GM19328 (cell line): Measurements from ENCODE around the gene KRT31.
"Not testable (repeated sequence)": the region's sequence is repeated elsewhere in the genome, so short reads cannot be mapped to it uniquely, and the experiment has no call there.

ENCODE experiments used
- ATAC-seq: cut with Tn5 transposase; IDR thresholded peaks from one replicate; pipeline ENCODE4 v1.9.1; 2021; ENCODE audit warnings: mild to moderate bottlenecking, moderate library complexity; ENCODE audit not compliant: unreplicated experiment

KRT31 gene

DNA sequence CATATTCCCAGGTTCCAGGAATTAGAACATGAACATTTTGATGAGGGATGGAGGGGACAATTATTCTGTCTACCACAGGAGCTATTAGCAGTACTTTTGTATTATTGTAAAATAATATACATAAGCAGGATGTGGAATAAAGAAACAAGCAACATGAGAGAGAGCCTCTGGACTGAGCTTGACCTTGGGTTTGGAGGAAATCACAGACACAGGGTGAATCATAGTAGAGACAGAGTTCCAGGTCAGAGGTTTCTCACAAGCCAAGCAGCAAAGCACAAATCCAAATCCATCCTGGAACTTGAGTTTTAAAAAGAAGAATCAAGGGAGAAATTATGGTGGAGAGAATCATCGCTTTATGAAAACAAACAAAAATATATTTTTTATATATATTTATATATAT lies 5.1 kb downstream of the KRT31 start:
- no peak for ATAC-seq

DNA sequence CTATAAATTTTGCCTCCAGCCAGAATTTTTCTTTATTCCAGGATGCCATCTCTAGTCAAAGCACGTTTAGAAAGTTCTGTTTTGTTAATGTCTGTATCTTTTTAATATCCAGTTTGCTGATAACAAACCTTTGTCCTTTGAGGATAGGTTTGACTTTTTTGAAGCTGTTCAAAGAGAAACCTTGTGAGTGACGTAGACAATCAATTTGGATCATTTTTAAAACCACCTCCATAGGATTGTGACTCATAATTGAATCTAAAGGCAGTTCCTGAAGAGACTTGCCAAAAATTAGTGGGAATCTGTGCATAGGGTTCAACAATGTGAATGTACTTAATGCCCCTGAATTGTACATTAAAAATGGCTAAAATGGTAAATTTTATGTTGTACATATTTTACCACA lies 5.9 kb downstream of the KRT31 start:
- no peak for ATAC-seq

DNA sequence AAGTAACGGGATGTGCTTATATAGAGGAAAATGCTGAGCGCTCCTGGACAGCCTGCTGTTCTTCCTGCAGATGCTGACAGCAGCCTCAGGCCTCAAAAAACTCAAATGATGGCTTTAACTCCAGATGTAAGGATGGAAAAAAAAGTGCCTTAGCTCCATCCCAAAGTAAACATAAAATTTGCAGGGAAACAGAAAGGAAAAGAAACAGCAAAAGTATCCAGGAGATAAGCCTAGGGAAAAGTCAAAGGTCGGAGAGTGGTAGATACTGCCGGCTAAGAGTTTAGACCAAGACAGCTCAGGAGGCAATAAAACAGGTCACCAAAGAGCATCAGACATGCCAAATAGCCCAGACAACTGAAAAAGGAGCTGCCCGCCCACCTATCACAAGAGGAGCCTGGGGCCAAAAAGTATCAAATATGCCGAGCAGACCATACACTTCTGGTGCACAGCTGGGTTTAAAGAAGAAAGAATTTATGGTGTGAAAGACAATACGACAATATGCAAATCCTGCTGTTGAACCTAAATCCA lies 6.9 kb downstream of the KRT31 start:
- ATAC-seq: no peak

DNA sequence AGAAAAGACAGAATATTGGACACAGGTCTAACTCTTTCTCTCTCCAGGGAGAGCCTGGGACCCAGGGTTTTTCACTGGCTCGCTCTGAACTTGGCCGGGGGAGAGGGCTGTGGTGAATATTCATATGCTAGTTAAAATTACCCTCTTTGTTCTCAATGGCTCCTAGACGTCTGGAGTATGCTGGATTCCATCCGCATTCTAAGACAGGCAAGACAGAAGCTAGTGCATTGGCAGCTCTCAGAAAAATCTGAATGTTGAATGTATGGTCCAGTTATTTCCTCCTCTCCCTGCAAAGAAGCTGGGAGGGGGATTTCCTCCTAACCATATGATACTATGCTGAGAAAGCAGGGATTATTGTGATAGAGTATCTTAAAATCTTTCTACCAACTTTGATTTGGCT lies 9.7 kb downstream of the KRT31 start:
- no peak for ATAC-seq

DNA sequence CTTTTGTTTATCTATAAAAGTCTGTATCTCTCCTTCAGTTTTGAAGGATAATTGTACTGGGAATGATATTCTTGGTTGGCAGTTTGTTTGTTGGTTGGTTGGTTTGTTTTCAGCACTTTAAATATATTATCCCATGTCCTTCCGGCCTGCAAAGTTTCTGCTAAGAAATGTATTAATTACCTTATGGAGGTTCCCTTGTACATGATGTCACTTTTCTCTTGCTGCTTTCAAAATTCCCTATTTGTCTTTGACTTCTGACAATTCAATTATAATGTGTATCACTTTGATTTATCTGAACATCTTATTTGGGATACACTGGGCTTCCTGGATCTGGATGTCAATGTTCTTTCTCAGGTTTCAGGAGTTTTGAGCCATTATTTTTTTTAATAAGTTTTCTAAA lies 11.2 kb downstream of the KRT31 start:
- no peak for ATAC-seq

DNA sequence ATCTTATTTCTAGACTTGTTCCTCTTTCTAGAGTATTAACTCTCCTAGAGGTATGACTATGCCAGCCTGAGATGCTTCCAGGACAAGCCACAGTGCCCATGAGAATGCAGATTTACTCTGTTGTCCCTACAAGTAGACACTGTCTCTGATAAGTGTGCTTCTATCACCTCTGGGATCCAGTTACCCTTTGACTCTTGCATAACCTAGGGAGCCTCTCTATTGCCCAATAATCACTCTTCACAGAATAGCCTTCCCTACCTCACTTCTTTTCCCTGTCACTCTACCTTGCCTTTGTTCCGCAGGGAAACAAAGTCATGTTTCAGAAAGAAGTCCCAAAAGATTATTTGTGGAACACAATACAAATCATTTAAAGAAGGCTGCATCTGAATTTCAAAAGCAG lies 13.7 kb downstream of the KRT31 start:
- no peak for ATAC-seq

DNA sequence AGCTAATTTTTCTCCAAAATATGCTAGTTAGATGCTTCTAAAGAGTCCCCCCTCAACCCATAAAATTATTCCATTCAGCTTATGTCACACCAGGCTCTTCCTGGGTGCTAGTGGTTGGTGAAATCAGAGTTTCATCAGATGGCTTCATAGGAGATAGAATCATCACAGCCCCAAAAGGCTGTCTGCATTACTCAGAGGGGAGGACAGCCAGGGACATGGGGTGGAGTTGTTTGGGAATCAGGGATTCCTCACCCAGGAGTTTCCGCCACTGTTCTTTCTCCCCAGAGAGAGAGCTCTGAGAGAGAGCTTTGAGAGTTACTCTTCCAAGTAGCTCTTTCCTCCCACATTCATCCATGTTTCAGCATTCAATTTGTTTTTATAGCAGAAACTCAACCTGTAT lies 15.0 kb downstream of the KRT31 start:
- ATAC-seq: no peak

DNA sequence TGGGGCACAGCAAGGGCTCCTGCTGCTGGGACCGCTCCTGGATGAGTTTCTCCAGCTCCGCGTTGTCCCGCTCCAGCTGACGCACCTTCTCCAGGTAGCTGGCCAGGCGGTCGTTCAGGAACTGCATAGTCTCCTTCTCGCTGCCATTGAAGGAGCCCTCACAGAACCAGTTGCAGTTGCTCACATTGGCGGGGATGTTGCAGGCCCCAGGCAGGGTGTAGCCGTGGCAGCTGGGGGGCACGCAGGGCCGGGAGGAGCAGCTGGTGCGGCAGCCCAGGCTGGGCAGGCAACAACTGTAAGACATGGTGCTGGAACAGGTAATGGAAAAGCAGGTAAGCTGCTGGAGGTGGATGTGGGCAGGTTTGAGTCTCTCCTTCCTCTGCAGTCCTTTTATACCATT lies 15.5 kb downstream of the KRT31 start, which contains the start of gene KRT34:
KRT34 (minus strand) TSS at position 364 of the 400 bp plus-strand sequence; CDS start at position 304, 60 bp downstream.
- not testable (repeated sequence) for ATAC-seq

DNA sequence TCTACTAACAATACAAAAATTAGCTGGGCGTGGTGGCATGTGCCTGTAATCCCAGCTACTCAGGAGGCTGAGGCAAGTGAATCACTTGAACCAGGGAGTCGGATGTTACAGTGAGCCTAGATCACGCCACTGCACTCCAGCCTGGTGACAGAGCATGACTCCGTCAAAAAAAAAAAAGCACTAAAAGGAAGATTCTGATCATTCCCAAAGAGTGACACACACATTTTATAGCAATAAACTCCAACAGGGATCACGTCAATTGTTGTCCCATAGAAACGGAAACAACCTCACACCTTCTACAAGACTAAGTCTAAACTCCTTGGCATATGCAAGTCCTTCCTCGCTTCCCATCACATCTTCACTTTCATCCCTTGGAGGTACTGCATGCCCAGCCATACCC lies 17.3 kb downstream of the KRT31 start:
- ATAC-seq: not testable (repeated sequence)

DNA sequence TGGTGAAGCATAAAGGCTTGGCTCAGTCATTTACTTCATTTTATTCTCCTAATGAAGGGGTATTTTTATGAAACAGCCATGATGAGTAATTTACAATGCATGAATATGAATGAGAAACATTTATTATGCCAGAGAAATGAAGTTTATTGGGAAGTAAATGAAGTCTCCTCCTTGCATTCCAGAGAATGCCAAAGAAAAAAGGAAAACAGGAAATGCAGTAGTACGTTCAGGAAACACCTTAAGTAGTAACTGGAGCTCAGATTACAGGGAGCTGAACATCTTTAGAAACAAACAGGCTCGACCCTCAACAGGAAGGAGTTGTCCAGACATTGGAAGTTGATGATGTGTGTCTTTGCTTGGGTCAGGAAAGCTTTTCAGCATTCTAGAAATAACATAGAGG lies 19.9 kb downstream of the KRT31 start:
- ATAC-seq: no peak

DNA sequence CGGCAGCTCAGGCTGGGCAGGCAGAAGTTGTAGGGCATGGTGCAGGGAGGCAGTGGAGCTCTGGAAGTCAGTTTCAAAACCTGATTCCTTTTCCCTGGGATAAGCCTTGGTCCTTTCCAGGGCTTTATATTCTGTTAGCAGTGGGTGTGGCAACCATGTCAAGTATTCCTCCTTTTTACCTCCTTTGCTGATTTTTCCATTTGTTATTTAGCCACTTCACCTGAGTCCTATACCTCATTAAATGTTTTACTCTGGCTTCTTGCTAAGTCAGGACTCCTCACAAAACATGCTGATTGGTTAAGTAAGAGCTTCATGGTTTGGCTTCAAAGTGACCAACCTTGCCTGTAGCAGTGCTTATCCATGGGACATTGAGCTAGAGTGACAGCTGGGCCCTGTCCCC lies 27.7 kb downstream of the KRT31 start, which contains the start of gene KRT33B:
KRT33B (minus strand) TSS at position 101 of the 400 bp plus-strand sequence; CDS start at position 38, 63 bp downstream.
- ATAC-seq: no peak

DNA sequence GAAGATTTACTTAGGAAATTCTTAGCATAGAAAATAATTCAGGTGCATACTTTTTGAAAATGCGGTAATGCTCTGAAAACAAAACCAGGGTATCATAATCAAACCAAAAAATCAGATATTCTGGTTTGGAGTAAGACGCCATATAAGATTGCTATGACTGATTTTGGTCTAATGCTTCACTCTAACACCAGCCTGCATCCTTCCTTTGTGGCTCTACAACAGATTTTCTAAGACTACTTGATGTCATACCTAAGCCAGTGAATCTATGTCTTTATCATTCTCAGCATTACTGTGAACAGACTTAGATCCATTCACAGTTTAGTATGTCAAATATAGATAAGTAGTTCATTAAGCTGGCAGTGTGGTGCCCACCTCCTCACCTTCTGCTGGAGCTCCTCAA lies 28.4 kb downstream of the KRT31 start:
- ATAC-seq: no peak

DNA sequence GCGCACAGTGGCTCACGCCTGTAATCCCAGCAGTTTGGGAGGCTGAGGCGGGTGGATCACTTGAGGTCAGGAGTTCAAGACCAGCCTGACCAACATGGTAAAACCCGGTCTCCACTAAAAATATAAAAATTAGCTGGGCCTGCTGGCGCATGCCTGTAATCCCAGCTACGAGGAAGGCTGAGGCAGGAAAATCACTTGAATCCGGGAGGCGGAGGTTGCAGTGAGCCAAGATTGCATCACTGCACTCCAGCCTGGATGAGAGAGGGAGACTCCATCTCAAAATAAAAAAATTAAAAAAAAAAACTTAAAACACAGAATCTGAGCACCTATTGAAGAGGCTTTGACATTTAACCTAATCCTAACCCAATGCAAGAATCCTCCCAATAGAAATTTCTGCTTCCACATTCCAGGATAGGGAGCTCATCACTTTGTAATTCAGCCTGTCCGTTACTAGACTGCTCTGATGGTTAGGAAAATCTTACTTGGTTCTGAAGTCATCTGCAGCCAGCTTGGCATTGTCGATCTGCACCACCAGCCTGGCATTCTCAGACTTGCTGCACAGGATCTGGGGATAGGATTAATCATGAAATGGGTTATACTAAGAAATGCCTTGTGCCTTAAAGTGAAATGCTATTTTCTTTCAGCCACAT lies 29.9 kb downstream of the KRT31 start:
- ATAC-seq: no peak

DNA sequence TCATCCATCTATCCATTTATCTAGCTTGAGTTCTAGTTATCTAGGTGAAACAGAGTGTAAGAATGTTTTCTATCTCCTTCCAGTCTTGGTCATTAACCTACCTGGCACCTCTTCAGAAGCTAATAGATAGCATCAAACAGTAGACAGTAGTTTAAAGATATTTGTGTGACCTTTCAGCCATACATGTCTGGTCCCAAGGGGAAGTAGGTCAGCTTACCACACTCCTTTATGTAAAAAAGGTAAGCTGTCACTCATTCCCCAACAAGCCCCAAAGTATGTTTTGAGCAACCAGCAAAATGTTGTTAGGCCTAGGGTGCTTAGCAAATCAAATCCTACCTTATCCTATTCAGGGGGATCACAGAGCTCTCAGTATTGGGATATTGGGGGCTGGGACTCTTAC lies 31.3 kb downstream of the KRT31 start:
- ATAC-seq: no peak

DNA sequence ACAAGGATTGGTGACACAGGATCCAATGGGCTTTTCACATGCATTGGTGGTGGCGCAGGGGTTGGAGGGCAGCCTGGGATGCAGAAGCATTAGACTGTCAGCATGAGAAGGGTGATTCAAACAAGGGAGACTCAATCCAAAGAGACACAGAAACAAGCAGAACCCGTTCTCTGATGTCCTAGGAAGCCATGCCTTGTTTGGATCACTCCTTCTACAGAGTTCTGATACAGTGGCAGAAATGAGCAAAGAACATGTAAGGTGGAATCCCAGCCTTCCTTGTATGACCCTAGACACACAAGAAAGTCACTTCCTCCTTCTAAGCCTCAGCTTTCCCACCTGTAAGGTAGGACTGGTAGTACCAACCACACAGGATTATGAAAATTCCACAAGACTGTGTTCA lies 33.5 kb downstream of the KRT31 start:
- no peak for ATAC-seq

DNA sequence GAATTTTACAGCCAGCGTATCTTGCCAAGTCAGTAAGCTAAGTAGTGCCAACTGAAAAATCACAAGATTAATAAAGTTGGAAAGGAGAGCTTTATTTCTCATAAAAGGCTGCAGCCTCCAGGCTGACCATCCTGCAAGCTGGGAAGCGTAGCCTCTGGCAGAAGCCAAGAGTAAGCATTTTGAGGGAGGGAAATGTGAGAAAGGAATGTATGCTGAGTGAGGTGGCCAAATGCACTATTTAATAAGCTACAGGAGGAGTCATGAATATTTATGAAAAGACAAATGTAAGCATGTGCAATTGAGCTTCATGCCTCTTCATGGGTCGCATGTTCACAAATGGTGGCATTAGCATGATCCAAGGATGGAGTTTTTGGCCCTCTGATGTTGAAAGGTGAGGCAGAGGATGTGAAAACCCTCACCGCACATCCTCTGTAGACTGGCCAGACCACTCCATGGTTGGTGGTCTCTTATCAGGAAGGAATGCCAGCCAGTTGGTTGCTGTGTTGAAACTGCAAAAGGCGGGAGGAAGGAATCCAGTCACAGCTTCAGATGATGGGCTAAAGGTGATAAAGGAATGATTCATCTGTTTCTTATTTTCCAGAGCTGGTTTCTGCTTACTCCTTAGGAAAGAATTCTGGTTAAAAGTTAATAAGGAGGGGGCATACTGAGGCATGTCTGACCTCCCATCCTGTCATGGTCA lies 37.0 kb downstream of the KRT31 start:
- no peak for ATAC-seq

DNA sequence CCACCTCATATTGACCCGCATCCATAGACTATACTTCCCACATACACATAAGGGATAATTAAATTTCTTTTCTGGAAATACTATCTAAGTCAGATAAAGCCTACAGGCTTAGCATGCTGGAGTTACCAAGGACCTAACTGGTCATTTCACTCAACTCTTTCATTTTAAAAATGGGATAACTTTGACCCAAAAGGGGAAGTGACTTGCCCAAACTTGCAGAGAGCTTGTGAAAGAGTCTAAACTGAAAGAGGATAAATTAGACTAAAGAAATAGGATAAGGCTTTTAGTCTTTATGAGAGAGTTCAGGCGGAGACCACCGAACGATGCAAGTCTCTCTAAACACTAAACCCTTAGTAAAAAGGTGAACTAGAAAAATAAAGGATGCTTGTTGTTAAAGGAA lies 42.9 kb downstream of the KRT31 start:
- ATAC-seq: no peak

DNA sequence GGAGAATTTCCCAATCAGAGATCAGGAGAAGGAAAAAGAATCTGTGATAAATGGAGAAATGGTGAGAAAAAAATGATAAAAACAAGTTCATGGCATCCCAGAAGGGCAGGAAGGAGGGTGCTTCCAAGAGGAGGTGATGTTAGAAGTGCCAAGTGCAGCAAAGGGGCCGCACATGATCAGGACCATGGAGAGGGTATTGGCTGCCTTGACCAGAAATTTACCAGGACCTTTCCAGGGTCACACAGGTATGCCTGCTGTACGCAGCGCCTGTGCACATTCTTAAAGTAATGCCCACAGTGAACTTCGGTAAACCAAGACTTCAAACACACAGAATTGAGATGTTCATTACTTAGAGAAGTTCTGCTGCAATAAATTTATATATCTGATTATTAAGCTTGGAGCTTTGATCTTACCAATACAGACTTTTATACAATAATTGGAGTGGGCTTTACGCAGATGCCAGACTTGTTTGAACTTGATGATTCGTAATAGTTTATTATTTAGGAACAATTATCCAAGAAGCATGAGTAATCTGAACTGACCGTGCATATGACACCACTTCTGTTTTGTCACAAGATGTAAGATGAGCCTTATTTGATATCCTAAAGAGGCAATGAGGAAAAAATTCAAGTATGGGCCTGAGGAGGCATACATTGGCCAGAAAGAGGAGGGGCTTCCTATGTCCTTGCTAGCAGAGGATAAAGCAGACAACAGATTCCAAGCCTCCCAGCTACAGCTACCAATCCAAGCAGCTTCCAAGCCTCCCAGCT lies 44.6 kb downstream of the KRT31 start:
- no peak for ATAC-seq

DNA sequence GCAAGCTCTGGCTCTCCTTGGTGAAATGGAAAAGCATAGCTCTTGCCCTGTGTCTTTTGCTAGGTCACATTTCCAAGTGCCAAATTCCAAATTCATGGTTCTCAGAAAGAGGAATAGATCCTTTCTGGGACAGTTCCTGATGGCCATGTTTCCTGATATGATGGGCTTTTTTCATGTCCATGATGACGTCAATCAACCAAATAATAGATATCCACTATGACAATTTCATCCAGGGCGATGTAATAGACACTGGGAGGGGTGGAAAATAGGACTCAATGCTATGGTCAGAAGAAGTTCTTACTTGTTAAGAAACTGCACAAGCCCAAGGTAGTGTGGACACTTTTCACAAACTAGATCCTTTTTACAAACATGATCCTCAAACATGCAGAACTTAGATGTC lies 46.2 kb downstream of the KRT31 start:
- no peak for ATAC-seq

DNA sequence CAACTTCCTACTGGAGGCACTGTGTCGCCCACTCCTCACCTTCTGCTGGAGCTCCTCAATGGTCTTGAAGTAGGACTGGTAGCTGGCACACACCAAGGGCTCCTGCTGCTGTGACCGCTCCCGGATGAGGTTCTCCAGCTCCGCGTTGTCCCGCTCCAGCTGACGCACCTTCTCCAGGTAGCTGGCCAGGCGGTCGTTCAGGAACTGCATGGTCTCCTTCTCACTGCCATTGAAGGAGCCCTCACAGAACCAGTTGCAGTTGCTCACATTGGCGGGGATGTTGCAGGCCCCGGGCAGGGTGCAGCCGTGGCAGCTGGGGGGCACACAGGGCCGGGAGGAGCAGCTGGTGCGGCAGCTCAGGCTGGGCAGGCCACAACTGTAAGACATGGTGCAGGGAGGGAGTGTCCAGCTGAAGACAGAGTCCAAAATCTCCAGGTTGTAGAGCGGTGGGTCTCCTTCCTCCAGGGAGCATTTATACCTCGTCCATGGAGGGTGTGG lies 47.0 kb downstream of the KRT31 start, which contains the start of gene KRT33A:
KRT33A (minus strand) TSS at position 448 of the 498 bp plus-strand sequence; CDS start at position 387, 61 bp downstream.
- ATAC-seq: not testable (repeated sequence)
